Effector memory CD8-positive, alpha-beta T cell (primary cell): ENCODE results near the gene COTL1.
A peak's percentile ranks its signal among the peaks of the same experiment; 100 is the strongest.

Source experiments
- ATAC-seq: fragments of 150-1000 bp; cut with Tn5 transposase; replicated peaks from 2 replicates; pipeline ENCODE4 v1.10.0; 2021; ENCODE audit warnings: mild to moderate bottlenecking, moderate library complexity
- DNase-seq, 3 experiments: peaks; one replicate each; pipeline ENCODE4 v3.0.0; 2021
- H3K27ac Mint-ChIP-seq, 2 donors: one replicate each; pipeline ENCODE4 v1.8.0; 2022; ENCODE audit warnings: mild to moderate bottlenecking in 2 of 2, mixed read lengths in 2 of 2, moderate library complexity in 2 of 2
- H3K27me3 Mint-ChIP-seq, 2 donors: one replicate each; pipeline ENCODE4 v1.8.0; 2022; ENCODE audit warnings: mixed read lengths in 2 of 2
- H3K36me3 Mint-ChIP-seq: one replicate; pipeline ENCODE4 v1.8.0; 2022; ENCODE audit warnings: mild to moderate bottlenecking, moderate library complexity, mixed read lengths; ENCODE audit not compliant: insufficient read depth
- H3K4me1 Mint-ChIP-seq, 2 donors: one replicate each; pipeline ENCODE4 v1.8.0; 2022; ENCODE audit warnings: low read depth in 2 of 2, mixed read lengths in 2 of 2
- H3K4me3 Mint-ChIP-seq, 2 donors: one replicate each; pipeline ENCODE4 v1.8.0; 2022; ENCODE audit warnings: mild to moderate bottlenecking in 2 of 2, mixed read lengths in 2 of 2, moderate library complexity in 2 of 2
- H3K9me3 Mint-ChIP-seq, 2 donors: one replicate each; pipeline ENCODE4 v1.8.0; 2022; ENCODE audit warnings: mixed read lengths in 2 of 2

Gene COTL1

DNA sequence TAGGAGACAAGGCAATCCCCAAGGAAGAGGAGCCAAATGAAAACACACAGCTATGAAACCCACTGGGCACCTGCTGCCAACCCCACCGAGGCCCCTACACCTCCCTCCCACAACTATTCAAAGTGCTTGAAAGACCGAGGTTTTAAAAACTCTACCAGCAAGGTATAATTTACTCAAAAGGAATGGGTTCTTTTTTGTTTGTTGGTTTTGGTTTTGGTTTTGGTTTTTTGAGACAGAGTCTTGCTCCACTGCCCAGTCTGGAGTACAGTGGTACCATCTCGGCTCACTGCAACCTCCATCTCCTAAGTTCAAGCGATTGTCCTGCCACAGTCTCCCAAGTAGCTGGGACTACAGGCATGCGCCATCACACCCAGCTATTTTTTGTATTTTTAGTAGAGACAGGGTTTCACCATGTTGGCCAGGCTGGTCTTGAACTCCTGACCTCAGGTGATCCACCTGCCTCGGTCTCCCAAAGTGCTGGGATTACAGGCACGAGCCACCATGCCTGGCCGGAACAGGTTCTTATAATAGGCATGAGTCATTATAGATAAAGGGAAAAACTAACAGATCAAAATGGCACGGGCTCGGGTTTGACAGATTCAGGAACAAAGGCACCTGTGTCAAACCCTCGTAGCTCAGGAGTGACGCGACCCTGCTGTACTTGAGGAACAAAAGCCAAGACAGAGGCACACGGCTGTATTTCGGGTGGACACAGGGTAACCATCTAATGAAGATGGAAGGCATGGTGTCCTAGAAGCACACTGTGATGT lies 40.7 kb downstream of the COTL1 start:
- H3K4me3 Mint-ChIP-seq, result no peak overlapping the region
- H3K4me1 Mint-ChIP-seq, result peaks cover 16 to 49% of the 10 kb centered on the region in 2 donors
- peak overlapping the region; percentile 29 to 77 for H3K27ac Mint-ChIP-seq
- ATAC-seq, result no peak
- DNase-seq, result no peak
- H3K36me3 Mint-ChIP-seq, result peaks cover 21% of the 10 kb centered on the region
- no peaks in the 10 kb centered on the region for H3K27me3 Mint-ChIP-seq
- no peaks in the 10 kb centered on the region for H3K9me3 Mint-ChIP-seq

GRCh38 chr16:84575914-84576313 lies 42.0 kb downstream of the COTL1 start:
- Mint-ChIP-seq H3K27ac (peak overlapping the region; percentile 23 to 77), H3K36me3 (peaks cover 24% of the 10 kb centered on the region), H3K27me3 (no peaks in the 10 kb centered on the region), H3K4me3 (no peak overlapping the region), H3K9me3 (no peaks in the 10 kb centered on the region), H3K4me1 (peaks cover 20 to 57% of the 10 kb centered on the region in 2 donors)
- no peak for DNase-seq
- ATAC-seq, result no peak

DNA sequence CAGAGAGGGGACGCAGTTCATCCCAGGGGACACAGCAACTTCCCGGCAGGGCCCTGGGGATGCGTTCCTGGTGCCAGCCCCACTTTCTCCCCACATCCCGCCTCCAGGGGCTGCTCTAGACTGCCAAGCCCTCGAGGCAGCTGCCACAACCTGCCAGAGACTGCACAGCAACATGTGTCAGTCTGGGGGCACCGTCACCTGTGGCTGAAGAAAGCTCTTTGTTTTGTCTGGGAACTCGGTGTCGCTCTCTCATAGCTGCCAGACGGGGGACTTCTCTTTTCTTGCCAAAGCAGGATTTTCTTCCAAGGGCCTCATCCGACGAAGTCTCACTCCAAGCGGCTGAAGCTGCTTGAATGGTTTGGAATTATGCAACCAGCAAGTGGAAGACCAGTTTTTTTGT lies 43.7 kb downstream of the COTL1 start:
- no peak overlapping the region for H3K4me3 Mint-ChIP-seq
- H3K36me3 Mint-ChIP-seq, result peaks cover 22% of the 10 kb centered on the region
- DNase-seq (no peak), ATAC-seq (no peak)
- no peaks in the 10 kb centered on the region for H3K9me3 Mint-ChIP-seq
- no peaks in the 10 kb centered on the region for H3K27me3 Mint-ChIP-seq
- H3K27ac Mint-ChIP-seq, result no peak overlapping the region
- H3K4me1 Mint-ChIP-seq, result peaks cover 20 to 52% of the 10 kb centered on the region in 2 donors

- Mint-ChIP-seq H3K4me1 (peaks cover 14 to 42% of the 10 kb centered on the region in 2 donors), H3K4me3 (peak overlapping the region; percentile 17 to 53), H3K9me3 (no peaks in the 10 kb centered on the region), H3K36me3 (peaks cover 28% of the 10 kb centered on the region), H3K27me3 (no peaks in the 10 kb centered on the region), H3K27ac (peak overlapping the region; percentile 64 to 65)
- DNase-seq, result no peak
- peak; percentile 64 for ATAC-seq
Measured at GRCh38 chr16:84572096-84572495, 45.8 kb downstream of the COTL1 start.

DNA sequence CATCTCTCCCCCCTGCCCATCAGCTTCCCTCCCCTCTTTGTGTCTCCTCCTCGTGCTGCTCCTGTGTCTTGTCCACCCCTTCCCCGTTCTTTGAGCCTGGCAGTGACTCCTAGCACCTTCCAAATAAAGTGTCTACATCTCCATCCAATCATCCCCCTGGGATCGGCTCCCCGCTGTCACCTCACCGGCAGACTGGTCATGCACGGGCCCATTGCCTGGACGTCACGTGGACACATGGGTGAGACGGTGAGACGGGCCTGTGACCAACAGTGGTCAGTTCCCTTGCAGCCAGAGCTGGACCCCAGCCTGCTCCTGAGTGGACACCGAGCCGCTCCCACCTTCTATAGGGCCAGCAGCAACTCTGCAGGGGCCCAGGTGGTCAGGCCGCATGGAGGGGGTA lies 46.4 kb downstream of the COTL1 start:
- ATAC-seq, result no peak
- Mint-ChIP-seq H3K4me1 (peaks cover 14 to 38% of the 10 kb centered on the region in 2 donors), H3K27me3 (no peaks in the 10 kb centered on the region), H3K4me3 (no peak overlapping the region), H3K36me3 (peaks cover 32% of the 10 kb centered on the region), H3K9me3 (no peaks in the 10 kb centered on the region), H3K27ac (peak overlapping the region in 1 of 2 donors; percentile 65)
- DNase-seq, result no peak

DNA sequence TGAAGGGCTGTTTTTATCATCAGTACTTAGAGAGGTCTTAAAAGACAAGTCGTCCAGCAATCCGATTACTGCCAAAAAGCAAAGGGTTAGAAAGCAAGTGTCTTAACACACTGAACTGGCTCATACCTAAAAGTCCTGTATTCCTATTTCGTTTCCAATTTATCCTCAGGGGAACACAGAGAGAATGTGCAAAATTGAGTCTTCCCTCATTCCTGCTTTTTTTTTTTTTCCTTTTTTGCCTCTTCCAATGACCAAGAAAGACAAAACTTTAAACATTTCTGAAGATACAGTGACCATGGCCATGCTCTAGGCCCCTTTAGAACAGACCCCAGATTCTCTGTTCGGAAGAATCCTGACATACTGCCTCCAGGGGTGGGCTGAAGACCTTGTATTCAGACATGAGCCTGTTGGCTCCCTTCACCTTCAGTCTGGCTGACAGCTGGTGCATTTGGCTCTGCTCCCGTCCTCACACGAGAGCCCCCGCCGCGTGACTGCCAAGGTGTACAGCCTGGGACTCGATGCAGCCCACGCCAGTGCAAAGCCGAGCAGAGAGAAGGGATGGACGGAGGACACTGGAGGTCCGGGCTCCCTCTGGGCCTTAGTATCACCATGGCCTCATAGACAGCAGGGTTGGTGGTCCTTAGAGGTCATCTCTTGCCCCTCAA lies 47.0 kb downstream of the COTL1 start:
- H3K4me1 Mint-ChIP-seq, result peaks cover 14 to 32% of the 10 kb centered on the region in 2 donors
- H3K4me3 Mint-ChIP-seq, result no peak overlapping the region
- no peak overlapping the region for H3K27ac Mint-ChIP-seq
- DNase-seq, result no peak
- H3K36me3 Mint-ChIP-seq, result peaks cover 38% of the 10 kb centered on the region
- no peak for ATAC-seq
- H3K9me3 Mint-ChIP-seq, result no peaks in the 10 kb centered on the region
- H3K27me3 Mint-ChIP-seq, result no peaks in the 10 kb centered on the region

DNA sequence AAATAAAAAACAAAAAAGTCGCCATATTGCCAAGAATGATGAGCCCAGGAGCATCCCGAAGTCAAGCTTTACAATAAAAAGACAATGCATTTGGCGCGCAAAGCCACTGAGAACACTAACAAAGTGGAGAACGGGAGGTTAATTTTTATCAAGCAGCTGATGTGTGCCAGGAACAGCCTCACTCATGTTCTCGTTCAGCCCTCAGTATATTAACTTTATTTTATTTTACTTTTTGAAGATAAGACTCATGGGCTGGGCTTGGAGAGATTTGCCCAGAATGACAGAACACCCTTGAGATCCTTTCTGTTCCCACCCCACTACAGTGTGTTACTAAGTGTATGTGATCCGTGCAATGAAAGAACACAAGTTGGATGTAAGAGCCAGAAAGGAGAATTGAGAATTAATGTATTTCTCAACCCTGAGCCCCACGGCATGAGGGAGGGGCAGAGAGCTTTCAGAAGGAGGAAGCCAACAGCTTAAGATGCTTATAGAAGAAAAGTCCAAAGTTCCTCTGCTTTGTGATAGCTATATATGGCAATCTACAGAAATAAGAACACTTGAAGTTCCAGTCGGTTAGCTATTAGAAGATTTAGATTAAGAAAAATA lies 48.4 kb downstream of the COTL1 start:
- no peak overlapping the region for H3K4me3 Mint-ChIP-seq

DNA sequence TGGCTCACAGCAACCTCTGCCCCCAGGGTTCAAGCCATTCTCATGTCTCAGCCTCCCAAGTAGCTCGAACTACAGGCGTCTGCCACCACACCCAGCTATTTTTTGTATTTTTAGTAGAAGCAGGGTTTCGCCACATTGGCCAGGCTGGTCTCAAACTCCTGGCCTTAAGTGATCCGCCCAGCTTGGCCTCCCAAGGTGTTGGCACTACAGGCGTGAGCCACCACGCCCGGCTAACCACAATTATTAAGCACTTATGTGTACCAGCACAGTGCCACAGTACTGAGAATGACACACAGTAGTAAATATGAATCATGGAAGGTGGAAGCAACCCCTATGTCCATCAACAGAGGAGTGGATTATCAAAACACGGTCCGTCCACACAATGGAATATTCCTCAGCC lies 49.8 kb downstream of the COTL1 start:
- peaks cover 42% of the 10 kb centered on the region for H3K36me3 Mint-ChIP-seq
- H3K9me3 Mint-ChIP-seq, result no peaks in the 10 kb centered on the region
- no peak for ATAC-seq
- no peak for DNase-seq
- H3K4me1 Mint-ChIP-seq, result peaks cover 14 to 25% of the 10 kb centered on the region in 2 donors
- H3K4me3 Mint-ChIP-seq, result no peak overlapping the region
- peak overlapping the region; percentile 61 to 90 for H3K27ac Mint-ChIP-seq
- no peaks in the 10 kb centered on the region for H3K27me3 Mint-ChIP-seq

More for the DNA sequence above, 48.4 kb downstream of the COTL1 start:
- Mint-ChIP-seq H3K27ac (peak overlapping the region in 1 of 2 donors; percentile 67), H3K36me3 (peaks cover 43% of the 10 kb centered on the region), H3K4me1 (peaks cover 14 to 28% of the 10 kb centered on the region in 2 donors), H3K27me3 (no peaks in the 10 kb centered on the region), H3K9me3 (no peaks in the 10 kb centered on the region)
- DNase-seq, result no peak
- ATAC-seq, result peak; percentile 26

GRCh38 chr16:84567286-84567962 lies 50.5 kb downstream of the COTL1 start:
- Mint-ChIP-seq H3K27me3 (no peaks in the 10 kb centered on the region), H3K4me1 (peaks cover 11 to 21% of the 10 kb centered on the region in 2 donors)

DNA sequence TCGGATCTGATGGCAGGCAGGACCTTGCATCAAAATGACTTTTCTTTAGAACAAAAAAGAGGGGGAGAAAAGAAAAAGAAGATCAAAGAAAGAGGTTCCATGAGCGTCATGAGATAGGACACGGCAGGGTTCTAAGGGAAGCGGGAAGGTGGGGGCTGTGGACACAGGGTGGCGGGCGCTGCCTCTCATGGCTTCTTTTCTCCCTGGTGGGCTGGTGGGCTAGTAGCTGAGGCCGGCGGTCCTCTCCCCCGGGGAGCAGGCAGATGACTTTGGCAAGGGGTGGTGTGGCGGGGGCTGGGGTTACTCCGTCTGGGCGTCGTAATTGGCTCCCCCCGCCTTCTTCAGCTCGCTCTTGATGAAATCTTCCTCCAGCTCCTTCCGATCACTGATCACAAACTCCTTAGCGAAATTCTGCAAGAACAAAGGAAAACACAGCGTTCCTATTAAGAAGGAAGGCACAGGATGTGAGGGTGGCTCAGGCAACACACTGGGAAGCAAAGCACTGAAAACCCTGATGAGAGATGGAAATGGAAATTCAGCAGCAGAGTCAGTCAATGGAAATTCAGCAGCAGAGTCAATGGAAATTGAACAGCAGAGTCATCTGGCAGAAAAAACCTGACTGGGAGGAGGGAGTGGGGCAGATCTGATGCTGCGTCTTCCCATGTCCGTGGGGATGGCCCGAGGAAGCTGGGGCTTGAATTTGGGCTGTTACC lies 51.2 kb downstream of the COTL1 start:
- DNase-seq, result no peak
- Mint-ChIP-seq H3K4me1 (peaks cover 9 to 15% of the 10 kb centered on the region in 2 donors), H3K36me3 (peaks cover 42% of the 10 kb centered on the region), H3K9me3 (no peaks in the 10 kb centered on the region), H3K4me3 (no peak overlapping the region), H3K27me3 (no peaks in the 10 kb centered on the region), H3K27ac (peak overlapping the region; percentile 5 to 46)
- ATAC-seq, result no peak

More at GRCh38 chr16:84567286-84567962, 50.5 kb downstream of the COTL1 start:
- no peak for DNase-seq
- H3K9me3 Mint-ChIP-seq, result no peaks in the 10 kb centered on the region
- peaks cover 42% of the 10 kb centered on the region for H3K36me3 Mint-ChIP-seq
- H3K27ac Mint-ChIP-seq, result peak overlapping the region; percentile 61 to 90
- no peak overlapping the region for H3K4me3 Mint-ChIP-seq
- peak; percentile 75 for ATAC-seq

GRCh38 chr16:84565669-84566495 lies 52.0 kb downstream of the COTL1 start:
- H3K27me3 Mint-ChIP-seq, result no peaks in the 10 kb centered on the region
- H3K4me3 Mint-ChIP-seq, result no peak overlapping the region
- peak overlapping the region; percentile 5 to 46 for H3K27ac Mint-ChIP-seq
- ATAC-seq (no peak), DNase-seq (no peak)
- H3K36me3 Mint-ChIP-seq, result peaks cover 38% of the 10 kb centered on the region
- peaks cover 5 to 11% of the 10 kb centered on the region in 2 donors for H3K4me1 Mint-ChIP-seq
- H3K9me3 Mint-ChIP-seq, result no peaks in the 10 kb centered on the region

DNA sequence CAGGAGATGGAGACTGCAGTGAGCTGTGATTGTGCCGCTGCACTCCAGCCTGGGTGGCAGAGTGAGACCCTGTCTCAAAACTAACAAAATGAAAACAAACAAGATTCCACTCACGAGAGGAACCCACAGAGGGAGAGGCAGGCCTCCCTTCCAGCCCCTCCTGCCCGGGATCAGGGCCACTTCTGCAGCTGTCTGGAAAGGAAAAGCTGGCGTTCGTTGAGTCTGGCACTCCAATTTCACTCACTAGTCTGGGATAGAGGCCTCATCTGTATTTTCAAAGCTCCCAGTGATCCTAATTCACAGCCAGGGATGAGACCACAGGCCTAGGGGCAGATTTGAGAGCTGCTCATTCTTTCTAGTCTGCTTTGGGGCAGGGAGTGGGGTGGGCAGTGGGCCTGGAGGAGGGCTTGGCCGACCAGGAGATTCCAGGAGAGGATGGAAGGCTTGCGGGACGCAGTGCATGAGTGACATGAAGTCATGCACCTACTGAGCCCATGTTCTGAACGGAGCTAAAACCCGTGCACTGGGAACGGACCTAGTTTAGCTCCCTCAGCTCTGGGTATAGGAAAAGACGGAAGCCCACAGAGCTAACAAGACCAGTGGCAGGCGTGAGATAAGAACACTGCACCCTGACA lies 54.0 kb downstream of the COTL1 start:
- H3K36me3 Mint-ChIP-seq, result peaks cover 33% of the 10 kb centered on the region
- DNase-seq (no peak), ATAC-seq (no peak)
- no peaks in the 10 kb centered on the region for H3K27me3 Mint-ChIP-seq
- peak overlapping the region; percentile 25 to 86 for H3K27ac Mint-ChIP-seq
- no peaks in the 10 kb centered on the region for H3K9me3 Mint-ChIP-seq
- no peak overlapping the region for H3K4me3 Mint-ChIP-seq
- peaks cover 5 to 11% of the 10 kb centered on the region in 2 donors for H3K4me1 Mint-ChIP-seq
